ENCODE data around the gene CCDC85C. TPM values are rescaled to one million over a fixed set of nuclear protein-coding genes. Genes with fewer than 3 reads are reported as not detected.

The CCDC85C gene
- total and polyA plus RNA-seq, 2 of the 8 experiments (the other 6 are each of a cell fraction or from before 2014, with no cell fraction given): 16.8 to 35.8 TPM

DNA sequence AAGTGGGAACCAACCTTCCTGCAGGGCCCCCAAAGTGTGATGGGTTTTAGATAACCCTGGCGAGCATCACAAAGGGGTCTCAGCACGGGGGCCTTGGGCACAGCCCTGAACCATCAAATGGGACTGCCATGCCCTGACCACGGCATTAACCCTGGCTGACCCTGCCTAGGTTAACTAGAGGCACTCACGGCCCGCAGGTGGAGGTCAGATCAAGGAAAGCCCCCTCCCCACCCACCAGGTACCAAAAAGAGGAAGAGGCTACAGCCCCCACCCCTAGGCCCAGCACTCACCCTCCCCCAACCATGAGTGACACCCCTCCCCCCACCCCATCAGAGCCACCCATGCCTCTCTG is 80.3 kb downstream of the CCDC85C start (continued):
- no peak for TF ChIP-seq HDAC2 (IDR thresholded peaks at IDR 0.05; ENCODE audit: borderline replicate concordance in 1 of 2, low read depth in 2 of 2, low read length in 2 of 2)
- TF ChIP-seq PHF8 (conservative IDR thresholded peaks at IDR 0.05; ENCODE audit: low read depth, low read length): no peak
- TF ChIP-seq ATF3 (IDR thresholded peaks at IDR 0.05; ENCODE audit: insufficient read depth, low read depth, low read length): no peak
- no peak for TF ChIP-seq SIRT6 (IDR thresholded peaks at IDR 0.05; ENCODE audit: low read length)

Measured in H1 (cell line).